HepG2 (cell line): ENCODE data around the gene PTPRH. TPM values are rescaled to one million over a fixed set of nuclear protein-coding genes. Genes with fewer than 3 reads are reported as not detected.

Experiments
- AKAP8 ChIP-seq: sonication (generic); formaldehyde crosslinking; IDR thresholded peaks from 2 replicates; pipeline ENCODE4 v1.5.1; 2020; ENCODE audit warnings: mild to moderate bottlenecking, missing genetic modification reagents
- ARNTL ChIP-seq: sonication (generic); formaldehyde crosslinking; IDR thresholded peaks from 2 replicates; pipeline ENCODE4 v1.4.0; 2020; ENCODE audit warnings: mild to moderate bottlenecking, missing genetic modification reagents
- ATF7-NPFF ChIP-seq: sonication (generic); formaldehyde crosslinking; IDR thresholded peaks from 2 replicates; pipeline ENCODE4 v1.8.1; 2023; ENCODE audit warnings: mild to moderate bottlenecking, low read depth, missing genetic modification reagents, moderate library complexity
- ATM ChIP-seq: fragments of 450-650 bp; IDR thresholded peaks from 2 replicates; pipeline ENCODE4 v1.7.1; 2017; ENCODE audit warnings: mild to moderate bottlenecking, borderline replicate concordance
- BHLHE40 ChIP-seq: IDR thresholded peaks from 2 replicates; pipeline ENCODE4 v1.6.1; 2011; ENCODE audit warnings: low read length, improper control_type of control experiment
- CEBPB ChIP-seq: IDR thresholded peaks from 2 replicates; pipeline ENCODE4 v1.6.1; 2011; ENCODE audit warnings: low read depth, low read length, improper control_type of control experiment, borderline replicate concordance
- ELF1 ChIP-seq: sonication (generic); formaldehyde crosslinking; IDR thresholded peaks from 2 replicates; pipeline ENCODE4 v1.4.0; 2020; ENCODE audit warnings: missing genetic modification reagents
- ETS1 ChIP-seq: sonication (generic); formaldehyde crosslinking; IDR thresholded peaks from 2 replicates; pipeline ENCODE4 v1.4.0; 2020; ENCODE audit warnings: missing genetic modification reagents
- FOSL1 ChIP-seq: sonication (generic); formaldehyde crosslinking; IDR thresholded peaks from 2 replicates; pipeline ENCODE4 v1.9.0; 2021; ENCODE audit warnings: missing genetic modification reagents, borderline replicate concordance
- HIVEP1 ChIP-seq: sonication (generic); formaldehyde crosslinking; IDR thresholded peaks from 2 replicates; pipeline ENCODE4 v1.4.0; 2020; ENCODE audit warnings: mild to moderate bottlenecking, missing genetic modification reagents
- KLF13 ChIP-seq: sonication (generic); formaldehyde crosslinking; IDR thresholded peaks from 2 replicates; pipeline ENCODE4 v1.4.0; 2020; ENCODE audit warnings: mild to moderate bottlenecking, missing genetic modification reagents
- KLF6 ChIP-seq: IDR thresholded peaks from 2 replicates; pipeline ENCODE4 v1.8.0; 2016; ENCODE audit warnings: missing biosample characterization, missing genetic modification reagents
- KMT2B ChIP-seq: IDR thresholded peaks from 2 replicates; pipeline ENCODE4 v1.6.1; 2016; ENCODE audit warnings: missing genetic modification reagents, missing compliant biosample characterization
- NBN ChIP-seq: fragments of 450-650 bp; conservative IDR thresholded peaks from 2 replicates; pipeline ENCODE4 v1.6.1; 2017
- NR2F1 ChIP-seq, 2 experiments: fragments of 450-650 bp in 1 of 2; formaldehyde crosslinking in 1 of 2; IDR thresholded peaks; 2 replicates each; pipeline versions ENCODE4 v1.5.0 to v1.6.1; 2016 to 2020; ENCODE audit warnings: mild to moderate bottlenecking in 1 of 2, missing compliant biosample characterization in 1 of 2, missing genetic modification reagents in 1 of 2, moderate library complexity in 1 of 2
- ONECUT2 ChIP-seq: sonication (generic); formaldehyde crosslinking; IDR thresholded peaks from 2 replicates; pipeline ENCODE4 v1.4.0; 2020; ENCODE audit warnings: missing genetic modification reagents
- PAF1 ChIP-seq: IDR thresholded peaks from 2 replicates; pipeline ENCODE4 v1.6.1; 2016; ENCODE audit warnings: missing genetic modification reagents, missing compliant biosample characterization
- SCMH1 ChIP-seq: sonication (generic); formaldehyde crosslinking; IDR thresholded peaks from 2 replicates; pipeline ENCODE4 v1.9.0; 2021; ENCODE audit warnings: missing genetic modification reagents, mild to moderate bottlenecking, borderline replicate concordance
- SIX1 ChIP-seq: sonication (generic); formaldehyde crosslinking; IDR thresholded peaks from 2 replicates; pipeline ENCODE4 v1.4.0; 2020; ENCODE audit warnings: missing genetic modification reagents, borderline replicate concordance
- SMARCE1 ChIP-seq: fragments of 450-650 bp; IDR thresholded peaks from 2 replicates; pipeline ENCODE4 v1.6.1; 2017; ENCODE audit warnings: borderline replicate concordance
- SP140L ChIP-seq: sonication (generic); formaldehyde crosslinking; IDR thresholded peaks from 2 replicates; pipeline ENCODE4 v1.4.0; 2020; ENCODE audit warnings: missing genetic modification reagents, borderline replicate concordance
- SRY ChIP-seq: sonication (generic); formaldehyde crosslinking; IDR thresholded peaks from 2 replicates; pipeline ENCODE4 v1.8.0; 2022; ENCODE audit warnings: mild to moderate bottlenecking, missing genetic modification reagents
- ZBTB7B ChIP-seq: sonication (generic); formaldehyde crosslinking; IDR thresholded peaks from 2 replicates; pipeline ENCODE4 v1.4.0; 2020; ENCODE audit warnings: missing genetic modification reagents
- ZKSCAN5 ChIP-seq: sonication (generic); formaldehyde crosslinking; IDR thresholded peaks from 2 replicates; pipeline ENCODE4 v1.5.1; 2020; ENCODE audit warnings: mild to moderate bottlenecking, missing genetic modification reagents
- ZMYM2 ChIP-seq: sonication (generic); formaldehyde crosslinking; IDR thresholded peaks from 2 replicates; pipeline ENCODE4 v1.8.0; 2022; ENCODE audit warnings: mild to moderate bottlenecking, missing genetic modification reagents
- ZNF224 ChIP-seq: sonication (generic); formaldehyde crosslinking; IDR thresholded peaks from 2 replicates; pipeline ENCODE4 v1.5.0; 2020; ENCODE audit warnings: mild to moderate bottlenecking, missing genetic modification reagents
- ZNF34 ChIP-seq: sonication (generic); formaldehyde crosslinking; IDR thresholded peaks from 2 replicates; pipeline ENCODE4 v1.4.0; 2020; ENCODE audit warnings: mild to moderate bottlenecking, missing genetic modification reagents, borderline replicate concordance
- ZNF451 ChIP-seq: sonication (generic); formaldehyde crosslinking; IDR thresholded peaks from 2 replicates; pipeline ENCODE4 v1.5.0; 2020; ENCODE audit warnings: mild to moderate bottlenecking, missing genetic modification reagents
- ZNF619 ChIP-seq: sonication (generic); formaldehyde crosslinking; IDR thresholded peaks from 2 replicates; pipeline ENCODE4 v1.4.0; 2020; ENCODE audit warnings: mild to moderate bottlenecking, missing genetic modification reagents
- ZNF780A ChIP-seq: sonication (generic); formaldehyde crosslinking; IDR thresholded peaks from 2 replicates; pipeline ENCODE4 v1.8.0; 2022; ENCODE audit warnings: mild to moderate bottlenecking, missing genetic modification reagents, moderate library complexity
- polyA plus RNA-seq, 8 experiments: library from polyadenylated mRNA; depleted of rRNA in 3 of 8; stranded (reverse) in 7 of 8; unstranded in 1 of 8; fragments of >200 nt; fragmentation: Illumina TruSeq in 4 of 8; extraction: Trizol in 4 of 8; gene quantifications; 2 replicates each; pipeline versions ENCODE4 v1.2.1 to v1.2.3, GENCODE V29; 2011 to 2016; ENCODE audit warnings: low read depth in 4 of 8, missing spikeins in 1 of 8, mixed read lengths in 1 of 8; ENCODE audit not compliant: insufficient read depth in 1 of 8
- total RNA-seq, 5 experiments: library from RNA; depleted of rRNA; stranded (reverse); fragments of >200 nt; fragmentation: Illumina TruSeq; extraction: Trizol; gene quantifications; 2 replicates each; pipeline ENCODE4 v1.2.3, GENCODE V29; 2016; ENCODE audit warnings: low read depth in 1 of 5
- TF ChIP-seq, protein P1 (sequence below): IDR thresholded peaks from 2 replicates; pipeline ENCODE4 v1.6.1; 2016; ENCODE audit warnings: missing compliant biosample characterization, missing genetic modification reagents, borderline replicate concordance

PTPRH gene
- total and polyA plus RNA-seq, 2 of the 13 experiments (the other 11 are each of a cell fraction or from before 2014, with no cell fraction given), result 14.7 to 125 TPM

GRCh38 chr19:55206664-55207500 is 2.4 kb downstream of the PTPRH start (continued):
- TF ChIP-seq SCMH1 (CRISPR knock-in tag) (no peak), ZNF619 (CRISPR knock-in tag) (0 out of 2 replicates have a peak, but pooled peaks have one; percentile 78), AKAP8 (CRISPR knock-in tag) (0 out of 2 replicates have a peak, but pooled peaks have one; percentile 37), ETS1 (CRISPR knock-in tag) (no peak), ZNF224 (CRISPR knock-in tag) (no peak), NBN (no peak), ONECUT2 (CRISPR knock-in tag) (no peak), ARNTL (CRISPR knock-in tag) (no peak; the same call in 1 of the 2 replicates), HIVEP1 (CRISPR knock-in tag) (peak; percentile 87), SP140L (no peak), ZMYM2 (CRISPR knock-in tag) (no peak), CEBPB (no peak), FOSL1 (peak; percentile 96), SIX1 (no peak; the same call in 1 of the 2 replicates), ZNF780A (CRISPR knock-in tag) (no peak), ZNF451 (CRISPR knock-in tag) (no peak), KMT2B (CRISPR knock-in tag) (no peak), ATM (no peak), ELF1 (no peak), SRY (CRISPR knock-in tag) (peak; percentile 81), KLF6 (CRISPR knock-in tag) (no peak), ZNF34 (CRISPR knock-in tag) (no peak), KLF13 (0 out of 2 replicates have a peak, but pooled peaks have one; percentile 18), ZKSCAN5 (CRISPR knock-in tag) (no peak), PAF1 (CRISPR knock-in tag) (0 out of 2 replicates have a peak, but pooled peaks have one; percentile 55), ATF7-NPFF (CRISPR knock-in tag) (no peak; the same call in 1 of the 2 replicates), SMARCE1 (no peak), NR2F1 (CRISPR knock-in tag; IDR thresholded peaks at IDR 0.05) (peak in 1 of 2 experiments; percentile 9; a peak in 2 of 4 replicates), ZBTB7B (CRISPR knock-in tag) (peak; percentile 85), BHLHE40 (no peak)
- TF ChIP-seq, protein P1, sequence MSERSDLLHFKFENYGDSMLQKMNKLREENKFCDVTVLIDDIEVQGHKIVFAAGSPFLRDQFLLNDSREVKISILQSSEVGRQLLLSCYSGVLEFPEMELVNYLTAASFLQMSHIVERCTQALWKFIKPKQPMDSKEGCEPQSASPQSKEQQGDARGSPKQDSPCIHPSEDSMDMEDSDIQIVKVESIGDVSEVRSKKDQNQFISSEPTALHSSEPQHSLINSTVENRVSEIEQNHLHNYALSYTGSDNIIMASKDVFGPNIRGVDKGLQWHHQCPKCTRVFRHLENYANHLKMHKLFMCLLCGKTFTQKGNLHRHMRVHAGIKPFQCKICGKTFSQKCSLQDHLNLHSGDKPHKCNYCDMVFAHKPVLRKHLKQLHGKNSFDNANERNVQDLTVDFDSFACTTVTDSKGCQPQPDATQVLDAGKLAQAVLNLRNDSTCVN, result no peak; the same call in 1 of the 2 replicates
